Kidney (tissue), 14 donors: ENCODE measurements around the gene ACAT2. TPM values are rescaled to one million over a fixed set of nuclear protein-coding genes. Genes with fewer than 3 reads are reported as not detected.
"Not testable (repeated sequence)": the region's sequence is repeated elsewhere in the genome, so short reads cannot be mapped to it uniquely, and the experiment has no call there.

ENCODE experiments used
- DNase-seq, 5 donors: peaks; one replicate each; pipeline ENCODE4 v3.0.0-alpha.2; 2013 to 2020
- FAIRE-seq: peaks from 2 replicates; lab custom pipeline; 2012; peaks lifted over from hg19 to GRCh38; lab: Jason Lieb, UNC
- H3K27ac ChIP-seq, 2 donors: one replicate each; pipeline ENCODE4 v1.7.0; 2013; ENCODE audit warnings: low read depth in 2 of 2, low read length in 2 of 2, inconsistent platforms in 1 of 2
- H3K27me3 ChIP-seq: one replicate; pipeline ENCODE4 v1.7.1; 2013; ENCODE audit warnings: low read length, inconsistent platforms; ENCODE audit not compliant: control insufficient read depth, insufficient read depth
- H3K36me3 ChIP-seq, 3 donors: one replicate each; pipeline versions ENCODE4 v1.7.0 to v1.7.1; 2013; ENCODE audit warnings: low read length in 3 of 3, control low read depth in 1 of 3, inconsistent platforms in 1 of 3; ENCODE audit not compliant: insufficient read depth in 3 of 3, control insufficient read depth in 2 of 3
- H3K4me1 ChIP-seq, 3 donors: one replicate each; pipeline versions ENCODE4 v1.7.0 to v1.7.1; 2013; ENCODE audit warnings: low read length in 3 of 3, inconsistent platforms in 1 of 3, low read depth in 1 of 3; ENCODE audit not compliant: control insufficient read depth in 2 of 3, insufficient read depth in 2 of 3
- H3K4me3 ChIP-seq, 3 donors: one replicate each; pipeline versions ENCODE4 v1.7.0 to v1.8.1; 2013; ENCODE audit warnings: low read length in 3 of 3, control low read depth in 1 of 3, inconsistent platforms in 1 of 3
- H3K9ac ChIP-seq, 3 donors: one replicate each; pipeline versions ENCODE4 v1.7.0 to v1.7.1; 2013; ENCODE audit warnings: low read length in 3 of 3, control low read depth in 1 of 3, inconsistent platforms in 1 of 3
- H3K9me3 ChIP-seq, 3 donors: one replicate each; pipeline versions ENCODE4 v1.7.0 to v1.7.1; 2013; ENCODE audit warnings: low read length in 3 of 3, control low read depth in 1 of 3, inconsistent platforms in 1 of 3; ENCODE audit not compliant: control insufficient read depth in 2 of 3, insufficient read depth in 1 of 3
- CTCF ChIP-seq: IDR thresholded peaks from 3 replicates; pipeline ENCODE4 v1.5.1; 2012; ENCODE audit warnings: mild to moderate bottlenecking, moderate library complexity, borderline replicate concordance; ENCODE audit not compliant: insufficient read depth; ENCODE audit errors: extremely low read depth
- intact Hi-C: fragments of 100-400 bp; cut with DNase I; formaldehyde crosslinking; loops from one replicate; pipeline ENCODE4 v1.11.1; 2022
- polyA plus RNA-seq: library from polyadenylated mRNA; stranded (reverse); fragments of 350-450 nt; fragmentation: Illumina TruSeq; extraction: RNeasy Lipid Tissue Mini Kit (QIAGEN cat#74804); gene quantifications from one replicate; pipeline ENCODE4 v1.2.3, GENCODE V29; 2014; ENCODE audit warnings: low read depth, low replicate concordance; ENCODE audit not compliant: insufficient read depth
- total RNA-seq: library from RNA; stranded (reverse); fragmentation: NEBNext Ultra II Directional; extraction: Animal tissue kit (Norgen Biotek cat#: 25700); gene quantifications from one replicate; pipeline ENCODE4 v1.2.1, GENCODE V29; 2021
- donor health status: control.
- donor health status: control.
- donor health status: control.
- donor health status: control.
- donor health status: control.
- donor health status: DM: yes; HTN: yes; CAD: no.
- donor health status: Normal renal cell carcinoma (clear cell type).

ACAT2 gene
- total and polyA plus RNA-seq, 2 donors from 2014 or later = 20.4 to 30.5 TPM

- no peaks in the 10 kb centered on the region for H3K36me3 ChIP-seq
- H3K27ac ChIP-seq = no peak overlapping the region
- H3K9ac ChIP-seq = no peak overlapping the region
- intact Hi-C loops = no loop called here
- no peak overlapping the region for H3K4me3 ChIP-seq
- FAIRE-seq (no peak), DNase-seq (no peak)
- TF ChIP-seq CTCF = no peak
- H3K27me3 ChIP-seq = no peaks in the 10 kb centered on the region
- H3K9me3 ChIP-seq = no peaks in the 10 kb centered on the region
- H3K4me1 ChIP-seq = no peaks in the 10 kb centered on the region
Observed at GRCh38 chr6:159815410-159815809, 53.6 kb downstream of the ACAT2 start.

- intact Hi-C loops, H3K27me3 ChIP-seq, H3K4me1 ChIP-seq, H3K9ac ChIP-seq, DNase-seq, H3K36me3 ChIP-seq, H3K4me3 ChIP-seq, FAIRE-seq, H3K27ac ChIP-seq, H3K9me3 ChIP-seq: not testable (repeated sequence)
Observed at GRCh38 chr6:159816775-159817174, 54.9 kb downstream of the ACAT2 start.

- no peaks in the 10 kb centered on the region for H3K27me3 ChIP-seq
- intact Hi-C loops = no loop called here
- no peaks in the 10 kb centered on the region for H3K4me1 ChIP-seq
- no peak overlapping the region for H3K4me3 ChIP-seq
- H3K9me3 ChIP-seq = no peaks in the 10 kb centered on the region
- FAIRE-seq (no peak), DNase-seq (no peak)
- no peak for TF ChIP-seq CTCF
- H3K36me3 ChIP-seq = no peaks in the 10 kb centered on the region
- H3K9ac ChIP-seq = no peak overlapping the region
- no peak overlapping the region for H3K27ac ChIP-seq
Observed at GRCh38 chr6:159817951-159818739, 56.3 kb downstream of the ACAT2 start.

GRCh38 chr6:159819098-159819497 is 57.3 kb downstream of the ACAT2 start:
- no peak for FAIRE-seq
- H3K27ac ChIP-seq = no peak overlapping the region
- H3K4me3 ChIP-seq = no peak overlapping the region

More at GRCh38 chr6:159819098-159819497, 57.3 kb downstream of the ACAT2 start:
- no peak for TF ChIP-seq CTCF
- intact Hi-C loops = no loop called here
- DNase-seq = no peak
- H3K9ac ChIP-seq = no peak overlapping the region
- no peaks in the 10 kb centered on the region for H3K4me1 ChIP-seq
- H3K36me3 ChIP-seq = no peaks in the 10 kb centered on the region
- H3K27me3 ChIP-seq = no peaks in the 10 kb centered on the region
- H3K9me3 ChIP-seq = no peaks in the 10 kb centered on the region
